Right lobe of liver (tissue), 4 donors: ENCODE results near the gene MAP1LC3C.

ENCODE experiments used
- POLR2A ChIP-seq: fragments of 450-650 bp; IDR thresholded peaks from one replicate; pipeline ENCODE4 v1.6.1; 2017; ENCODE audit warnings: antibody characterized with exemption, mild to moderate bottlenecking
- TF ChIP-seq, protein P1 (sequence below), 4 donors: fragments of 200-600 bp in 3 of 4; fragments of 450-650 bp in 1 of 4; IDR thresholded peaks; one replicate each; pipeline versions ENCODE4 v1.5.1 to v1.8.0; 2016 to 2022; ENCODE audit warnings: antibody characterized with exemption in 4 of 4, mild to moderate bottlenecking in 2 of 4
- donor health status: DM: no; HTN: no; CAD: no.
- donor health status: DM: no; HTN: no; CAD: no.
- donor health status: DM: no; HTN: yes; CAD: no.

GRCh38 chr1:241968611-241969010, 30.3 kb downstream of the MAP1LC3C start:
- TF ChIP-seq POLR2A: no peak
- TF ChIP-seq, protein P1, sequence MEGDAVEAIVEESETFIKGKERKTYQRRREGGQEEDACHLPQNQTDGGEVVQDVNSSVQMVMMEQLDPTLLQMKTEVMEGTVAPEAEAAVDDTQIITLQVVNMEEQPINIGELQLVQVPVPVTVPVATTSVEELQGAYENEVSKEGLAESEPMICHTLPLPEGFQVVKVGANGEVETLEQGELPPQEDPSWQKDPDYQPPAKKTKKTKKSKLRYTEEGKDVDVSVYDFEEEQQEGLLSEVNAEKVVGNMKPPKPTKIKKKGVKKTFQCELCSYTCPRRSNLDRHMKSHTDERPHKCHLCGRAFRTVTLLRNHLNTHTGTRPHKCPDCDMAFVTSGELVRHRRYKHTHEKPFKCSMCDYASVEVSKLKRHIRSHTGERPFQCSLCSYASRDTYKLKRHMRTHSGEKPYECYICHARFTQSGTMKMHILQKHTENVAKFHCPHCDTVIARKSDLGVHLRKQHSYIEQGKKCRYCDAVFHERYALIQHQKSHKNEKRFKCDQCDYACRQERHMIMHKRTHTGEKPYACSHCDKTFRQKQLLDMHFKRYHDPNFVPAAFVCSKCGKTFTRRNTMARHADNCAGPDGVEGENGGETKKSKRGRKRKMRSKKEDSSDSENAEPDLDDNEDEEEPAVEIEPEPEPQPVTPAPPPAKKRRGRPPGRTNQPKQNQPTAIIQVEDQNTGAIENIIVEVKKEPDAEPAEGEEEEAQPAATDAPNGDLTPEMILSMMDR (IDR thresholded peaks at IDR 0.05): no peak
